ENCODE data around the gene BCL2.

BCL2 gene

GRCh38 chr18:63138436-63139340 lies 180.9 kb downstream of the BCL2 start:
- no peak for DNase-seq (ENCODE audit: low spot score)

GRCh38 chr18:63137999-63138435 lies 181.6 kb downstream of the BCL2 start:
- peak; percentile 68 for DNase-seq (ENCODE audit: low spot score)

GRCh38 chr18:63135101-63135500 lies 184.5 kb downstream of the BCL2 start:
- DNase-seq (ENCODE audit: low spot score): no peak

GRCh38 chr18:63132819-63133200 lies 186.8 kb downstream of the BCL2 start:
- no peak for DNase-seq (ENCODE audit: low spot score)

GRCh38 chr18:63131959-63132818 lies 187.4 kb downstream of the BCL2 start:
- no peak for DNase-seq (ENCODE audit: low spot score)

- DNase-seq (ENCODE audit: low spot score): peak; percentile 82
Measured at GRCh38 chr18:63131106-63131958, 188.2 kb downstream of the BCL2 start.

- DNase-seq (ENCODE audit: low spot score): no peak
Measured at GRCh38 chr18:63130176-63130575, 189.4 kb downstream of the BCL2 start.

- no peak for DNase-seq (ENCODE audit: low spot score)
Measured at GRCh38 chr18:63128237-63128974, 191.2 kb downstream of the BCL2 start.

- no peak for DNase-seq (ENCODE audit: low spot score)
Measured at GRCh38 chr18:63126134-63127069, 193.2 kb downstream of the BCL2 start.

- DNase-seq (ENCODE audit: low spot score): no peak
Measured at GRCh38 chr18:63120620-63121019, 198.9 kb downstream of the BCL2 start.

GRCh38 chr18:63119647-63120046 lies 199.9 kb downstream of the BCL2 start:
- peak; percentile 18 for DNase-seq (ENCODE audit: low spot score)

GRCh38 chr18:63113899-63114565 lies 205.5 kb downstream of the BCL2 start:
- DNase-seq (ENCODE audit: low spot score): no peak

- DNase-seq (ENCODE audit: low spot score): no peak
Measured at GRCh38 chr18:63112706-63113105, 206.9 kb downstream of the BCL2 start.

- DNase-seq (ENCODE audit: low spot score): no peak
Measured at GRCh38 chr18:63111671-63112402, 207.7 kb downstream of the BCL2 start.

- DNase-seq (ENCODE audit: low spot score): no peak
Measured at GRCh38 chr18:63109802-63110201, 209.8 kb downstream of the BCL2 start.

- DNase-seq (ENCODE audit: low spot score): no peak
Measured at GRCh38 chr18:63109022-63109421, 210.5 kb downstream of the BCL2 start.

GRCh38 chr18:63107931-63108330 lies 211.6 kb downstream of the BCL2 start:
- DNase-seq (ENCODE audit: low spot score): no peak

- no peak for DNase-seq (ENCODE audit: low spot score)
Measured at GRCh38 chr18:63107171-63107845, 212.3 kb downstream of the BCL2 start.
